NCI-H128 (cell line): ENCODE results near the gene SKA2.
A peak's percentile ranks its signal among the peaks of the same experiment; 100 is the strongest.
"Not testable (repeated sequence)": the region's sequence is repeated elsewhere in the genome, so short reads cannot be mapped to it uniquely, and the experiment has no call there.

Experiments used
- DNase-seq: peaks from one replicate; lab custom pipeline; 2025; ENCODE audit not compliant: unreplicated experiment; lab: John Stamatoyannopoulos, UW

Gene SKA2, protein sequence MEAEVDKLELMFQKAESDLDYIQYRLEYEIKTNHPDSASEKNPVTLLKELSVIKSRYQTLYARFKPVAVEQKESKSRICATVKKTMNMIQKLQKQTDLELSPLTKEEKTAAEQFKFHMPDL

DNA sequence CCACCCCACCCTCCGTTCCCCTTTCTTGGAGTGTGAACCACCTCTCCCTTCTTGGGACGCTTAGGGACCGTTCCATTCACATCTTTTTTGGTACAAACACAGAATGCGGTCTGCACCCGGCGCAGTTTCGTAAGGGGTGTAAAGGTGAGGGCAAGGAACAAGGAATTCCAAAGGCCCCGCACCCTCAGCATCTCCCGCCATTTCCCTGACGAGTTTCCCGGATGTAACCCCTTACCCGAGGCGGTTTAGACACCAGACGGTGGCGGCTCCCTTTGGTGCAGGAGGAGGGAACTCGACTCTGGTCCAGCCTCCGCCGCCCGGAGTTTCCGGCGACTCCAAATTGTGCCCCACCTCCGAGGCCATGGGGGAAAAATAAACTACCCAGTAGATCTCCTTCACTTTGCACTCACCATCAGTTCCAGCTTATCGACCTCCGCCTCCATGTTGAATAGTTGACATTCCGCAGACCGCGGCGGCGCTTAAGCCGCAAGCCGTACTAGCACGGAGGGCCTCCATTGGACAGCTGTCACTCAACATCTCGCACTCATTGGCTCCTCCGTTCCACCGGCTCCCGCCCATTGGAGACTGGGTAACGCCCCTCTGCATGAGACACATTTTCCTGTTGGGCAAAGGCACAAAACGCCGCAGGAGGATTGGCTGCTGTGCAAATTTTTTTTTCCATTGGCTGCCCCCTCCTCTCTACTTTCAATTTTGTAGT is at the start of gene SKA2:
Gene SKA2 (minus strand): TSS at position 466 of the 718 bp plus-strand sequence. CDS start 23 bp downstream, at position 443.
- peak; percentile 99 for DNase-seq

DNA sequence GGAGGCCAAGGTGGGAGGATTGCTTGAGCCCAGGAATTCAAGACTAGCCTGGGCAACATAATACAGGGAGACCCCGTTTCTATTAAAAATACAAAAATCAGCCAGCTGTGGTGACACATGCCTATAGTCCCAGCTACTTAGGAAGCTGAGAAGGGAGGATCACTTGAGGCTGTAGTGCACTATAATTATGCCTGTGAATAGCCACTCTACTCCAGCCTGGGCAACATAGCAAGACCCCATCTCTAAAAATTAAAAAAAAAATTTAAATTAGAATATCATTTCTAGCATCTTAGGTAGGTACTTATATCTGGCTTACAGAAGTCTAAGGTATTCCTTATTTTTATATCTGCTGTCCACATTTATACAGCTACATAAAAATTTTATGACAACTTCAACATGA is 47.3 kb upstream of the SKA2 start:
- no peak for DNase-seq

DNA sequence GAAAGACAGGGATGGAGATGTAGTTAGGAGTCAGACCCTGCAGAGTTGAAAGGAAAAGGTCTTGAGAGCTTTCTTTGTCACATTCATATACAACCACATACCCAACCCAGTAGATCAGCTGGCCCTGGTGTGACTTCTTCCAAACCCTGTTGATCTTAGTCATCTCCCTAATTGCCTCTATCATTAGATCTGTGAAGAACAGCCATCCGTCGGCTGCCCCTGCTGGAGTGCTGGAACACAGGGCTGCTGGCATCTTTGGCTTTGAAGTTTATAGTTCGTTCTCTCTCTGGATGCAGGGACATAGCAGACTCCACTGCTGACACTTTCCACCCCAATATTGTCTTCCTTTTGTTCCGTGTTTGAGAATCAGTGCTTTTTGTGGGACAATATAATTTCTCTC is 44.4 kb upstream of the SKA2 start:
- DNase-seq: no peak

GRCh38 chr17:59193336-59193862 is 38.4 kb upstream of the SKA2 start:
- no peak for DNase-seq

- no peak for DNase-seq
These were observed 35.8 kb upstream of the SKA2 start for GRCh38 chr17:59190806-59191205.

DNA sequence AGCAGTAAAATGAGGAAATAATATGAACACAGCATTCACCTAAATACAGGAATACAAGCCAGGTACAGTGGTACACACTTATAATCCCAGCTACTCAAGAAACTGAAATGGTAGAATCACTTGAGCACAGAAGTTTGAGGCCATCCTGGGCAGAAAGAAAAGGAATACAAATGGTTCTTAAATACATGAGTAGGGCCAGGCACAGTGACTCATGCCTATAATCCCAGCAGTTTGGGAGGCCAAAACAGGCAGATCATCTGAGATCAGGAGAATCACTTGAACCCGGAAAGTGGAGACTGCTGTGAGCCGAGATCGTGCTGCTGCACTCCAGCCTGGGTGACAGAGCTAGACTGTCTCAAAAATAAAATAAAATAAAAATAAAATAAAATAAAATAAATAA is 31.9 kb upstream of the SKA2 start:
- DNase-seq: no peak

- no peak for DNase-seq
These were observed 31.0 kb upstream of the SKA2 start for GRCh38 chr17:59185997-59186396.

- no peak for DNase-seq
These were observed 26.5 kb upstream of the SKA2 start for GRCh38 chr17:59181481-59181880.

- DNase-seq: no peak
These were observed 25.6 kb upstream of the SKA2 start for GRCh38 chr17:59180626-59181025.

GRCh38 chr17:59179601-59180000 is 24.6 kb upstream of the SKA2 start:
- not testable (repeated sequence) for DNase-seq

DNA sequence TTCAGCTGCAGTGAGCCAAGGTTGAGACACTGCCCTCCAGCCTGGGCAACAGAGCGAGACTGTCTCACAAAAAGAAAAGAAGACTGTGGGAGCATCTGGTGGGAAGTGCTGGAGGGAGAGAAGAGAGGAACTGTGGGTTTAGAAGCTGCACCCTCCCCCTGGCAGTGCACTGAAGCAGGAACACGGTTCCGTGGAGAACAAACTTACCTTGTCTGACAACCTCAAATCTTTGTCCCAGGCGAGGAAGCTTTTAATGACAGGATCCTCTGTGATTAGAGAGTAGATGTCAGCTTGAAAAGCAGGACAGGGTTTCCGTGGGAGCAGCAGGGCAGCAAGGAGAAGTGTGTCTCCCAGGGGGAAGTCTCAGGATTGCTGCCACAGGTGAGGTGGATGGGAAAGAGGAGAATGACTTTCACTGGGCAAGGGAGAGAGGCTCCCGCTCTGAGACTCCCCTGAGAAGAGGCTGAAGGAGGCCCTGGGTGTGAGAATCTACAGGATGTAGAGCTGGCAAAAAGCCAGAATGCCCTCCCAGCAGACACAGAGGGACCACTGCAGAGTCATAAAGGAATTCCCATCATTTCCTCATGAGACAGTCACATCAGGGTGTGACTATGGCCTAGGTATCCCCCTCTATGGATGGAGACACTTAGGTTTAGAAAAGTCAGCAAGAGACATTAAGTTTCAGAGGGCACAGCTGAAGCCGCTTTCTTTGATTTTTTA is 23.4 kb upstream of the SKA2 start:
- no peak for DNase-seq

GRCh38 chr17:59175076-59175475 is 20.1 kb upstream of the SKA2 start:
- DNase-seq: no peak

- DNase-seq: no peak
These were observed 19.7 kb upstream of the SKA2 start for GRCh38 chr17:59174671-59175070.

DNA sequence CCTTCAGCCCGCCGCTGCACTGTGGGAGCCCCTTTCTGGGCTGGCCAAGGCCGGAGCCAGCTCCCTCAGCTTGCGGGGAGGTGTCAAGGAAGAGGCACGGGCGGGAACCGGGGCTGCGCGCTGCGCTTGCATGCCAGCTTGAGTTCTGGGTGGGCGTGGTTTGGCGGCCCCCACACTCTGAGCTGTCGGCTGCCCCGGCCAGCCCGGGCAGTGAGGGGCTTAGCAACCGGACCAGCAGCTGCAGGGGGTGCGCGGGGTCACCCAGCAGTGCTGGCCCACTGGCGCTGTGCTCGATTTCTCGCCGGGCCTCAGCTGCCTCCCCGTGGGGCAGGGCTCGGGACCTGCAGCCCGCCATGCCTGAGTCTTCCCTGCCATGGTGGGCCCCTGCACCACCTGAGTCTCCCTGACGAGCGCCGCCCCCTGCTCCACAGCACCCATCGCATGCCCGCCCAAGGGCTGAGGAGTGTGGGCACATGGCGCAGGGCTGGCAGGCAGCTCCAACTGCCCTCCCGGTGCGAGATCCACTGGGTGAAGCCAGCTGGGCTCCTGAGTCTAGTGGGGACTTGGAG is 17.5 kb upstream of the SKA2 start:
- DNase-seq: no peak

DNA sequence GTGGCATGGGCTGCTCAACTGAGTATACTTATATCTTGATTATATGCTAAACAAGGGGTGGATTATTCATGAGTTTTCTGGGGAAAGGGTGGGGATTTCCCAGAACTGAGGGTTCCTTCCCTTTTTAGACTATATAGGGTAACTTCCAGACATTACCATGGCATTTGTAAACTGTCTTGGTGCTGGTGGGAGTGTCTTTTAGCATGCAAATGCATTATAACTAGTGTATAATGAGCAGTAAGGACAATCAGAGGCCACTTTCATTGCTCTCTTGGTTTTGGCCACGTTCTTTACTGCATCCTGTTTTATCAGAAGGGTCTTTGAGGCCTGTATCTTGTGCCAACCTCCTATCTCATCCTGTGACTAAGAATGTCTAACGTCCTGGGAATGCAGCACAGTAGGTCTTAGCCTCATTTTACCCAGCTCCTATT is 12.6 kb upstream of the SKA2 start:
- DNase-seq: no peak

- DNase-seq: peak; percentile 5
These were observed 11.0 kb upstream of the SKA2 start for GRCh38 chr17:59165933-59166342.

- no peak for DNase-seq
These were observed 6.5 kb upstream of the SKA2 start for GRCh38 chr17:59161477-59161876.

- DNase-seq: no peak
These were observed 5.4 kb upstream of the SKA2 start for GRCh38 chr17:59160157-59161025.

- DNase-seq: peak; percentile 99
These were observed 622 bp upstream of the SKA2 start, which contains the start of gene PRR11 for GRCh38 chr17:59155439-59156177. TSS of gene PRR11 (plus strand) at chr17:59155746. CDS start at chr17:59169753, 14,007 bp downstream.

DNA sequence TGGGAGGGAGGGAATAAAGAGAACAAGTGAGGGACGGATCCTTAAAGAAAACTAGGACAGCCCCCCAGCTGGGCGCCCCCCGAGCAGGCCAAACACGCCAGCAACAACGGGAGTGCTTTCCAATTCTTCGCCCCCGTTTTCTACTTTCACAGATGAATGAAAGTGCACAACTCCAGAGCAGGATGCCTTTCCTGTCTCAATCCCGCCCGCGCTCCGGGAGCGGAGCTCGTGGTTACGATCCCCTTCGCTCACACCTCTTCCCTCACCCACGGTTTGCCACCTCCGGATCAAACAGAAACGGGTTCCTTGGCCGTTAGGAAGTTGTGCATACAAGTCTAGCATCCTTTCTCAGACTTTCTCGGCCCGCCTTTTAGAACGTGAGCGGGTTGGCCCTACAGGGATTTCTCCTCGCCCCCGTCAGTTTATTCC is 680 bp downstream of the SKA2 start:
- DNase-seq: no peak
